ENCODE measurements around the gene DCAF8L2.
"Not testable (repeated sequence)": the region's sequence is repeated elsewhere in the genome, so short reads cannot be mapped to it uniquely, and the experiment has no call there.

The DCAF8L2 gene

GRCh38 chrX:27590044-27590443 is at the start of gene DCAF8L2:
Gene DCAF8L2, plus strand, starts transcription at chrX:27590344. Its CDS starts 156,552 bp downstream, at chrX:27746896.
- DNase-seq (ENCODE audit: low spot score in 2 of 2) = no peak

GRCh38 chrX:27541161-27541560 is 49.0 kb upstream of the DCAF8L2 start:
- H3K9me3 ChIP-seq; DNase-seq (ENCODE audit: low spot score in 2 of 2); H3K27me3 ChIP-seq (ENCODE audit: low read depth); H3K36me3 ChIP-seq (replicated peaks); H3K4me1 ChIP-seq; H3K4me3 ChIP-seq; in situ Hi-C loops (cut with MboI; ENCODE audit: low sequenced_read_pairs): not testable (repeated sequence)

More at GRCh38 chrX:27590044-27590443, at the start of gene DCAF8L2:
- no peak within 1 kb of the TSS for H3K4me3 ChIP-seq
- in situ Hi-C loops (cut with MboI; ENCODE audit: low sequenced_read_pairs) = no loop called here
- H3K9me3 ChIP-seq = no peaks in the 10 kb centered on the region
- H3K4me1 ChIP-seq = no peaks in the 10 kb centered on the region
- no peaks in the 10 kb centered on the region; the same call in 1 of the 2 replicates for H3K27me3 ChIP-seq (ENCODE audit: low read depth)
- no peaks in the 10 kb centered on the region for H3K36me3 ChIP-seq (replicated peaks)

- DNase-seq (ENCODE audit: low spot score in 2 of 2) = no peak
- H3K4me1 ChIP-seq = peaks cover 1% of the 10 kb centered on the region
- H3K27me3 ChIP-seq (ENCODE audit: low read depth) = no peaks in the 10 kb centered on the region
- no peak overlapping the region for H3K4me3 ChIP-seq
- in situ Hi-C loops (cut with MboI; ENCODE audit: low sequenced_read_pairs) = no loop called here
- no peaks in the 10 kb centered on the region for H3K36me3 ChIP-seq (replicated peaks)
- no peaks in the 10 kb centered on the region for H3K9me3 ChIP-seq
These were observed 41.5 kb upstream of the DCAF8L2 start for GRCh38 chrX:27548624-27549023.

- no peaks in the 10 kb centered on the region for H3K27me3 ChIP-seq (ENCODE audit: low read depth)
- H3K36me3 ChIP-seq (replicated peaks) = no peaks in the 10 kb centered on the region
- in situ Hi-C loops (cut with MboI; ENCODE audit: low sequenced_read_pairs) = no loop called here
- no peaks in the 10 kb centered on the region for H3K9me3 ChIP-seq
- H3K4me1 ChIP-seq = peaks cover 12% of the 10 kb centered on the region
- H3K4me3 ChIP-seq = no peak overlapping the region
- no peak for DNase-seq (ENCODE audit: low spot score in 2 of 2)
These were observed 40.5 kb upstream of the DCAF8L2 start for GRCh38 chrX:27549688-27550087.

- H3K4me3 ChIP-seq = no peak overlapping the region
- in situ Hi-C loops (cut with MboI; ENCODE audit: low sequenced_read_pairs) = no loop called here
- H3K9me3 ChIP-seq = no peaks in the 10 kb centered on the region
- peak; percentile 40 to 53 for DNase-seq (ENCODE audit: low spot score in 2 of 2)
- H3K27me3 ChIP-seq (ENCODE audit: low read depth) = no peaks in the 10 kb centered on the region
- no peaks in the 10 kb centered on the region for H3K36me3 ChIP-seq (replicated peaks)
- H3K4me1 ChIP-seq = peaks cover 17% of the 10 kb centered on the region
These were observed 34.6 kb upstream of the DCAF8L2 start for GRCh38 chrX:27555514-27555913.

- Histone ChIP-seq H3K4me1 (peaks cover 10% of the 10 kb centered on the region), H3K27me3 (ENCODE audit: low read depth) (no peaks in the 10 kb centered on the region), H3K4me3 (no peak overlapping the region), H3K9me3 (no peaks in the 10 kb centered on the region), H3K36me3 (replicated peaks) (no peaks in the 10 kb centered on the region)
- in situ Hi-C loops (cut with MboI; ENCODE audit: low sequenced_read_pairs) = no loop called here
- DNase-seq (ENCODE audit: low spot score in 2 of 2) = peak; percentile 13 to 24
These were observed 24.2 kb upstream of the DCAF8L2 start for GRCh38 chrX:27565992-27566391.

GRCh38 chrX:27571164-27571563 is 19.0 kb upstream of the DCAF8L2 start:
- H3K9me3 ChIP-seq = no peaks in the 10 kb centered on the region
- H3K36me3 ChIP-seq (replicated peaks) = no peaks in the 10 kb centered on the region
- H3K4me3 ChIP-seq = no peak overlapping the region
- H3K27me3 ChIP-seq (ENCODE audit: low read depth) = no peaks in the 10 kb centered on the region
- in situ Hi-C loops (cut with MboI; ENCODE audit: low sequenced_read_pairs) = no loop called here
- H3K4me1 ChIP-seq = peaks cover 6% of the 10 kb centered on the region
- no peak for DNase-seq (ENCODE audit: low spot score in 2 of 2)

- in situ Hi-C loops (cut with MboI; ENCODE audit: low sequenced_read_pairs) = no loop called here
- no peak for DNase-seq (ENCODE audit: low spot score in 2 of 2)
- no peaks in the 10 kb centered on the region for H3K36me3 ChIP-seq (replicated peaks)
- H3K4me1 ChIP-seq = peaks cover 2% of the 10 kb centered on the region
- H3K27me3 ChIP-seq (ENCODE audit: low read depth) = no peaks in the 10 kb centered on the region
- no peak overlapping the region for H3K4me3 ChIP-seq
- no peaks in the 10 kb centered on the region for H3K9me3 ChIP-seq
These were observed 14.6 kb upstream of the DCAF8L2 start for GRCh38 chrX:27575565-27575964.

- Histone ChIP-seq H3K4me3 (no peak overlapping the region), H3K27me3 (ENCODE audit: low read depth) (no peaks in the 10 kb centered on the region), H3K9me3 (no peaks in the 10 kb centered on the region), H3K4me1 (peaks cover 7% of the 10 kb centered on the region), H3K36me3 (replicated peaks) (no peaks in the 10 kb centered on the region)
- no peak for DNase-seq (ENCODE audit: low spot score in 2 of 2)
- in situ Hi-C loops (cut with MboI; ENCODE audit: low sequenced_read_pairs) = no loop called here
These were observed 6.2 kb upstream of the DCAF8L2 start for GRCh38 chrX:27583976-27584375.

- no peak overlapping the region for H3K4me3 ChIP-seq
- peaks cover 10% of the 10 kb centered on the region for H3K4me1 ChIP-seq
- H3K36me3 ChIP-seq (replicated peaks) = no peaks in the 10 kb centered on the region
- no peaks in the 10 kb centered on the region; the same call in 1 of the 2 replicates for H3K27me3 ChIP-seq (ENCODE audit: low read depth)
- no peak for DNase-seq (ENCODE audit: low spot score in 2 of 2)
- H3K9me3 ChIP-seq = no peaks in the 10 kb centered on the region
- in situ Hi-C loops (cut with MboI; ENCODE audit: low sequenced_read_pairs) = no loop called here
These were observed 1.8 kb downstream of the DCAF8L2 start for GRCh38 chrX:27591938-27592337.

GRCh38 chrX:27597508-27597907 is 7.4 kb downstream of the DCAF8L2 start:
- peak; percentile 26 to 95 for DNase-seq (ENCODE audit: low spot score in 2 of 2)
- Histone ChIP-seq H3K27me3 (ENCODE audit: low read depth) (no peaks in the 10 kb centered on the region; the same call in 1 of the 2 replicates), H3K9me3 (no peaks in the 10 kb centered on the region), H3K36me3 (replicated peaks) (no peaks in the 10 kb centered on the region), H3K4me3 (no peak overlapping the region), H3K4me1 (peaks cover 26% of the 10 kb centered on the region)
- in situ Hi-C loops (cut with MboI; ENCODE audit: low sequenced_read_pairs) = no loop called here

- Histone ChIP-seq H3K9me3 (no peaks in the 10 kb centered on the region), H3K36me3 (replicated peaks) (no peaks in the 10 kb centered on the region), H3K4me3 (no peak overlapping the region), H3K27me3 (ENCODE audit: low read depth) (no peaks in the 10 kb centered on the region; the same call in 1 of the 2 replicates), H3K4me1 (peaks cover 26% of the 10 kb centered on the region)
- peak; percentile 78 to 92 for DNase-seq (ENCODE audit: low spot score in 2 of 2)
- in situ Hi-C loops (cut with MboI; ENCODE audit: low sequenced_read_pairs) = no loop called here
These were observed 8.2 kb downstream of the DCAF8L2 start for GRCh38 chrX:27598312-27598711.

- H3K9me3 ChIP-seq = no peaks in the 10 kb centered on the region
- H3K4me3 ChIP-seq = no peak overlapping the region
- no peaks in the 10 kb centered on the region for H3K27me3 ChIP-seq (ENCODE audit: low read depth)
- in situ Hi-C loops (cut with MboI; ENCODE audit: low sequenced_read_pairs) = no loop called here
- peaks cover 26% of the 10 kb centered on the region for H3K4me1 ChIP-seq
- DNase-seq (ENCODE audit: low spot score in 2 of 2) = no peak
- no peaks in the 10 kb centered on the region for H3K36me3 ChIP-seq (replicated peaks)
These were observed 9.8 kb downstream of the DCAF8L2 start for GRCh38 chrX:27599928-27600327.

GRCh38 chrX:27600686-27601085 is 10.5 kb downstream of the DCAF8L2 start:
- no peaks in the 10 kb centered on the region for H3K27me3 ChIP-seq (ENCODE audit: low read depth)
- H3K4me1 ChIP-seq = peaks cover 26% of the 10 kb centered on the region
- H3K36me3 ChIP-seq (replicated peaks) = no peaks in the 10 kb centered on the region
- no peak for DNase-seq (ENCODE audit: low spot score in 2 of 2)
- in situ Hi-C loops (cut with MboI; ENCODE audit: low sequenced_read_pairs) = no loop called here
- no peaks in the 10 kb centered on the region for H3K9me3 ChIP-seq
- H3K4me3 ChIP-seq = no peak overlapping the region

- Histone ChIP-seq H3K27me3 (ENCODE audit: low read depth) (no peaks in the 10 kb centered on the region), H3K4me3 (no peak overlapping the region), H3K36me3 (replicated peaks) (no peaks in the 10 kb centered on the region), H3K4me1 (no peaks in the 10 kb centered on the region), H3K9me3 (no peaks in the 10 kb centered on the region)
- DNase-seq (ENCODE audit: low spot score in 2 of 2) = no peak
- in situ Hi-C loops (cut with MboI; ENCODE audit: low sequenced_read_pairs) = no loop called here
These were observed 18.5 kb downstream of the DCAF8L2 start for GRCh38 chrX:27608671-27609070.
